ENCODE results near the gene RPRM.
A peak's percentile ranks its signal among the peaks of the same experiment; 100 is the strongest.
"Not testable (repeated sequence)": the region's sequence is repeated elsewhere in the genome, so short reads cannot be mapped to it uniquely, and the experiment has no call there.

Gene RPRM

DNA sequence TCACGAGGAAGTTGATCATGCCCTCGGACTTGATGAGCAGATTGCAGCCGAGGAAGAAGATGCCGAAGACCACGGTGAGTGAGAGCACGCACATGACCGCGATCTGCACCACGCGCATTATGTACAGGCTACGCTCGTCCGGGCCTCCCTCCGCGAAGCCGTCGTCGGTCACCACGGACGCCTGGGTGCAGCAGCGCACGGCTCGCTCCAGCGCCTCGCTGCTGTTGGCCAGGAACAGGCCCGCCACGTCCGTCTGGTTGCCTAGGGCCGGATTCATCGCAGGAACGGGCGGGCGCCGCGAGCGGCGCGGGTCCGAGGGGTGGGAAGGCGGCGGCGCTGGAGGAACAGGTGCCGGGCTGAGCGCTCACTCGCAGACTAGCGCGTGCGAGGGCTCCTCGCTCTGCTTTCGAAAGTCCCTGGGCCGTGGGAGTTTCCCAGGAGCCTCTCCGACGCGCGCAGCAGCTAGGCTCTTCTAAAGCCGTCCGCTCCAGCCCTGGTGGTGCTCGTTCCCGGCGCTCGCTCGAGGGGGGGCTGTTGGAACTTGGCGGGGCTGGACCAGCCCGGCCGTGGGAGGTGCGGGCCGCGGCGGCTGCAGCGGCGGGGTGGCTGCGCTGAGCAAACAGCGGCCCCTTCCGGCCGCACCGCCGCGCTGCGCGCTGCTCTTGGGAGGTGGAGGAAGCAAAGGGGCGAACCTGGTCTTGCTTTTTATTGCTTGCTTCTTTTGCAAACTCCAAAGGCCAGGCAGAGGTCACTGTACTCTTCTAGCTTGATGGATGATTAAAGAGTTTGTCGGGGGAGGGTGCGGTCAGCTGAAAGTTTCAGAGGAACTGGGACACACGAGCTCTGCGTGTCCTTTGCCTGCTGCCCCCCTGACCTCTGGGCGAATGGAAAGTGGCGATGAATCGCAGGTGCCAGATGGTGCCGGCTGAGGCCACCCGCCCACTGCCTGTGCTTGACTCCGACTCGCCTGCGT, at the start of gene RPRM:
RPRM (minus strand) TSS at position 474 of the 973 bp plus-strand sequence; CDS start at position 277, 197 bp downstream.
- peak; percentile 60 for DNase-seq (ENCODE audit: low read depth)
- H3K4me3 ChIP-seq (replicated peaks; ENCODE audit: low read depth, low read length) = peak within 1 kb of the TSS; percentile 51
- TF ChIP-seq, protein P1, sequence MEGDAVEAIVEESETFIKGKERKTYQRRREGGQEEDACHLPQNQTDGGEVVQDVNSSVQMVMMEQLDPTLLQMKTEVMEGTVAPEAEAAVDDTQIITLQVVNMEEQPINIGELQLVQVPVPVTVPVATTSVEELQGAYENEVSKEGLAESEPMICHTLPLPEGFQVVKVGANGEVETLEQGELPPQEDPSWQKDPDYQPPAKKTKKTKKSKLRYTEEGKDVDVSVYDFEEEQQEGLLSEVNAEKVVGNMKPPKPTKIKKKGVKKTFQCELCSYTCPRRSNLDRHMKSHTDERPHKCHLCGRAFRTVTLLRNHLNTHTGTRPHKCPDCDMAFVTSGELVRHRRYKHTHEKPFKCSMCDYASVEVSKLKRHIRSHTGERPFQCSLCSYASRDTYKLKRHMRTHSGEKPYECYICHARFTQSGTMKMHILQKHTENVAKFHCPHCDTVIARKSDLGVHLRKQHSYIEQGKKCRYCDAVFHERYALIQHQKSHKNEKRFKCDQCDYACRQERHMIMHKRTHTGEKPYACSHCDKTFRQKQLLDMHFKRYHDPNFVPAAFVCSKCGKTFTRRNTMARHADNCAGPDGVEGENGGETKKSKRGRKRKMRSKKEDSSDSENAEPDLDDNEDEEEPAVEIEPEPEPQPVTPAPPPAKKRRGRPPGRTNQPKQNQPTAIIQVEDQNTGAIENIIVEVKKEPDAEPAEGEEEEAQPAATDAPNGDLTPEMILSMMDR (IDR thresholded peaks at IDR 0.05; ENCODE audit: low read length, missing control alignments) = peak; percentile 58

DNA sequence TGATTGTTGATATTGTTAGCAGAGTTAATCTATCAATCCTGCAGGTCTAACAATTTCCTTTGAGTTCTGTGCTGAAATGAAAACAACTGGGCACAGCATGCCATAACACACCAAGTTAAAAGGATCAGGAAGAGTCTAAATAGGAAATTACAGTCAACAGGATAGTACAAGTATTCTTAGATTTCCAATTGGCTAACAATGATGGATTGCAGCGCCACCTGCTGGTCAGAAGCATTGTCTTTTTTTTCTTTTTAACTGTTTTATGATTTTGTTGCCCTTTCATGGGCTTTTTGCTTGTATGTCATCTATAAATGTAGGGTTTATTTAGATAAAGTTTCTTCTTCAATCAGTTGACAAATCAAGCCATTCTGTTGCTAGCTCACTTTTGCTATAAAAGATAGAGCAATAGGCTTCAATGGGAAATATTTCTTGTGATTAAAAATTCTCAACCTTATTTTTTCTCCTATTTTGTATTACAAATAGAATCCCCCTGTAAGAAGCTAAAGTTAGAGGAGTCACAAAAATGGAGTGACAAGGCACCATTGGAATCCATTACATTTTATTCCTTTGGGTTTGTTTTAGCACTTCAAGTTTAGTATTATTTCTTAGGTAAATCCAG, 40.8 kb upstream of the RPRM start:
- TF ChIP-seq, protein P1 (IDR thresholded peaks at IDR 0.05; ENCODE audit: low read length, missing control alignments) = peak; percentile 66
- no peak overlapping the region for H3K4me3 ChIP-seq (replicated peaks; ENCODE audit: low read depth, low read length)
- peak; percentile 70 for DNase-seq (ENCODE audit: low read depth)

DNA sequence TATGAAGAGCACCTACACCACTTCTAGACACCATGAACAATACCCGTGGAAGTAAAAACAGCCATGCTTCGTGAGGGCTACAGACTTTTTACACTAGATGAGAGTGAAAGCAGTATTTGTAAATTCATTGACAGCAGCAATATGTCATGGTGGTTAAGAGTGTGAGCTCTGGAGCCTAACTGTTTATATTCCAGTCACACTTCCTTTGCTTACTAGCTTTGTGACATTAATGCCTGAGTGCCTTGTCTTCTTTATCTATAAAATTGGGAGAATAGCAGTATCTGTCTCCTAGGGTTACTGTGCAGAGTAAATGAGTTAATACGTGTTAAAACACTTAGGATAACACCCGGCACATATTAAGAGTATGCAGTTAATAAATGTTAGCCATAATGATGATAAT, 33.8 kb upstream of the RPRM start:
- DNase-seq (ENCODE audit: low read depth) = no peak
- TF ChIP-seq, protein P1 (IDR thresholded peaks at IDR 0.05; ENCODE audit: low read length, missing control alignments) = no peak
- H3K4me3 ChIP-seq (replicated peaks; ENCODE audit: low read depth, low read length) = no peak overlapping the region

DNA sequence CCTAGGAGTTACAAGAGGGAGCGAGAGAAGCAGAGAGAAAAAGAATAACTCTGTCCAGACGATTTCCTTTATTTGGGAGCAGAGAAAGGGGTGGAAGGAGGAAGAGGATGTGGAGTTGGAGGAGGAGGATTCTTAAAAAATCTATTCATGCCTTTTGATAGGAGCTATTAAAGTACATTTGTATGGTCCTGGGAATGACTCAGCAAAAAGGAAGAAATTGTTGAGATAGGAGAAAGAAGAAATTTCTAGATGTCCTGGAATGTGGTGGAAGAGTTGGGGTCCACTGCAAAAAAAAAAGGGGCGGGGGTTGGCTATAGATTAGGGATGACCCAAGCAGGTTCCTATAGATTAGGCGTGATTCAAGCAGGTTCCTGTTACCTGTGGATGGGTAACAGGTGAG, 32.4 kb upstream of the RPRM start:
- TF ChIP-seq, protein P1 (IDR thresholded peaks at IDR 0.05; ENCODE audit: low read length, missing control alignments) = no peak
- H3K4me3 ChIP-seq (replicated peaks; ENCODE audit: low read depth, low read length) = no peak overlapping the region
- no peak for DNase-seq (ENCODE audit: low read depth)

DNA sequence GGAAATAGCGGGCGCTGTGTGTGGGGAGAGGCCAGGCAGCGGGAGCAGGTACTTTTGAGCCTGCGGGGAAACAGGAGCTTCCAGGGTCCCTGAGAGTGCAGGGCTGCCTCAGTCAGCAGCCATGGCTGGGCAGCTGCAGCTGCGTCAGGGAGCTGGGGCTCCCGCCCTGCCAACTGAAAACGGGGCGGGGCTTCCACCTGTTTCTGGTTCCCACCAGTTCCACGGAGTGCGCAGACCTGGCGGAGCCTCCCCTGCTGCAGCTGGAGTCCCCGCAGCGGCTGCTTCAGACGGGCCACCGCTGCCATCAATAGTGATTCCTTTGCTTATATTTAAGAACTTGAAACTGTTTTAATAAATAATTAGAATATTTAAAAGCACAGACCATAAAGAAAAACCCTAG, 30.6 kb upstream of the RPRM start:
- H3K4me3 ChIP-seq (replicated peaks; ENCODE audit: low read depth, low read length) = no peak overlapping the region
- no peak for DNase-seq (ENCODE audit: low read depth)
- TF ChIP-seq, protein P1 (IDR thresholded peaks at IDR 0.05; ENCODE audit: low read length, missing control alignments) = no peak

DNA sequence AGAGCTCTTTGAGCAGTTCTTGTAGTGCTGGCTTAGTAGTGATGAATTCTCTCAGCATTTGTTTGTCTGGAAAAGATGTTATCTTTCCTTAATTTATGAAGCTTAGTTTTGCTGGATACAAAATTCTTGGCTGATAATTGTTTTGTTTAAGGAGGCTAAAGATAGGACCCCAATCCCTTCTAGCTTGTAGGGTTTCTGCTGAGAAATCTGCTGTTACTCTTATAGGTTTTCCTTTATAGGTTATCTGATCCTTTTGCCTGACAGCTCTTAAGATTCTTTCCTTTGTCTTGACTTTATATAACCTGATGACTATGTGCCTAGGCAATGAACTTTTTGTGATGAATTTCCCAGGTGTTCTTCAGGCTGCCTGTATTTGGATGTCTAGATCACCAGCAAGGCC, 27.9 kb upstream of the RPRM start:
- DNase-seq (ENCODE audit: low read depth) = not testable (repeated sequence)

DNA sequence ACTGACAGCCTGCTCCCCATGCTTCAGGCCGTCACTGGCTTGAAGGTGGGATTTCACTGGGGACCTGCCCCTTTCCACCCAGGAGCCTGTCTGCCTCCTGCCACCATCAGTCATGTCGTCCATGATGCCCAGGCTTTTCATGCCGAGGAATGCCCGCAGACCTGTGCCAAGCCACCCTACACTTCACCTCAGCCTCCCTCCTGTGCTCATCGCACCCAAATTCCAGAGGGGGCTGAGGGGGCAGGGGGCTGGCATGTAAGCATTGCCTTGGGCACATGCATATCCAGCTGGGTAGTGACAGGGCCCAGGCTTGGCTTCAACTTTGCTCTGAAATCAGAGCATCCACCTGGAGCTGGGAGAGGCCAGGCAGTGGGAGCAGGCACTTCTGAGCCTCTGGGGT, 20.9 kb upstream of the RPRM start:
- DNase-seq (ENCODE audit: low read depth) = no peak
- TF ChIP-seq, protein P1 (IDR thresholded peaks at IDR 0.05; ENCODE audit: low read length, missing control alignments) = no peak
- H3K4me3 ChIP-seq (replicated peaks; ENCODE audit: low read depth, low read length) = no peak overlapping the region

More for the DNA sequence above, 27.9 kb upstream of the RPRM start:
- not testable (repeated sequence) for H3K4me3 ChIP-seq (replicated peaks; ENCODE audit: low read depth, low read length)
